Central memory CD4-positive, alpha-beta T cell (primary cell): ENCODE measurements around the gene UBXN4.
"Not testable (repeated sequence)": the region's sequence is repeated elsewhere in the genome, so short reads cannot be mapped to it uniquely, and the experiment has no call there.

Source experiments
- DNase-seq: peaks from one replicate; pipeline ENCODE4 v3.0.0; 2022
- total RNA-seq, 3 experiments: gene quantifications; one replicate each; lab custom pipeline; 2026; lab: John Stamatoyannopoulos, UW

The UBXN4 gene
- 198 to 233 (median 211) reads per million in 3 experiments for total RNA-seq

GRCh38 chr2:135741395-135742324 lies at the start of gene UBXN4:
Gene UBXN4, plus strand, starts transcription at chr2:135741855. Its CDS starts 75 bp downstream, at chr2:135741930.
- DNase-seq, result peak; percentile 89

- DNase-seq, result no peak
Observed at GRCh38 chr2:135694711-135695110, 46.9 kb upstream of the UBXN4 start.

GRCh38 chr2:135698838-135699237 lies 42.8 kb upstream of the UBXN4 start:
- no peak for DNase-seq

GRCh38 chr2:135701442-135701841 lies 40.2 kb upstream of the UBXN4 start:
- DNase-seq, result no peak

- DNase-seq, result no peak
Observed at GRCh38 chr2:135703300-135703699, 38.4 kb upstream of the UBXN4 start.

- DNase-seq, result not testable (repeated sequence)
Observed at GRCh38 chr2:135704075-135704474, 37.6 kb upstream of the UBXN4 start.

- DNase-seq, result no peak
Observed at GRCh38 chr2:135708159-135708558, 33.5 kb upstream of the UBXN4 start.

GRCh38 chr2:135709992-135710391 lies 31.7 kb upstream of the UBXN4 start:
- peak; percentile 45 for DNase-seq

- DNase-seq, result not testable (repeated sequence)
Observed at GRCh38 chr2:135715086-135715485, 26.6 kb upstream of the UBXN4 start.

GRCh38 chr2:135728064-135728743 lies 13.5 kb upstream of the UBXN4 start:
- no peak for DNase-seq

- DNase-seq, result no peak
Observed at GRCh38 chr2:135732561-135732960, 9.1 kb upstream of the UBXN4 start.

- no peak for DNase-seq
Observed at GRCh38 chr2:135733045-135733444, 8.6 kb upstream of the UBXN4 start.

- no peak for DNase-seq
Observed at GRCh38 chr2:135736546-135736945, 5.1 kb upstream of the UBXN4 start.

- no peak for DNase-seq
Observed at GRCh38 chr2:135740206-135740605, 1.4 kb upstream of the UBXN4 start.

- no peak for DNase-seq
Observed at GRCh38 chr2:135741043-135741394, 636 bp upstream of the UBXN4 start.

- DNase-seq, result peak; percentile 53
Observed at GRCh38 chr2:135742325-135742757, 686 bp downstream of the UBXN4 start.

- DNase-seq, result no peak
Observed at GRCh38 chr2:135743860-135744259, 2.2 kb downstream of the UBXN4 start.

- DNase-seq, result no peak
Observed at GRCh38 chr2:135744760-135745314, 3.2 kb downstream of the UBXN4 start.

- no peak for DNase-seq
Observed at GRCh38 chr2:135745545-135745944, 3.9 kb downstream of the UBXN4 start.

GRCh38 chr2:135755573-135755972 lies 13.9 kb downstream of the UBXN4 start:
- DNase-seq, result no peak

- DNase-seq, result no peak
Observed at GRCh38 chr2:135756692-135757091, 15.0 kb downstream of the UBXN4 start.

- DNase-seq, result no peak
Observed at GRCh38 chr2:135762022-135762421, 20.4 kb downstream of the UBXN4 start.

GRCh38 chr2:135762530-135762929 lies 20.9 kb downstream of the UBXN4 start:
- DNase-seq, result no peak

GRCh38 chr2:135768863-135769262 lies 27.2 kb downstream of the UBXN4 start:
- DNase-seq, result no peak
